Liver (tissue), 9 donors: Measurements from ENCODE around the gene UNC45B. TPM values are rescaled to one million over a fixed set of nuclear protein-coding genes. Genes with fewer than 3 reads are reported as not detected.

ENCODE experiments used
- DNase-seq: peaks from one replicate; pipeline ENCODE4 v3.0.0-alpha.2; 2017; ENCODE audit warnings: low spot score
- H3K27ac ChIP-seq, 2 donors: one replicate each; pipeline ENCODE4 v1.7.0; 2013; ENCODE audit warnings: inconsistent platforms in 2 of 2, low read length in 2 of 2, control low read depth in 1 of 2, low read depth in 1 of 2, mild to moderate bottlenecking in 1 of 2
- H3K27me3 ChIP-seq, 4 donors: one replicate each; pipeline versions ENCODE4 v1.6.1 to v1.7.0; 2013; ENCODE audit warnings: low read length in 3 of 4, inconsistent platforms in 1 of 4, mild to moderate bottlenecking in 1 of 4, moderate library complexity in 1 of 4; ENCODE audit not compliant: control insufficient read depth in 4 of 4, insufficient read depth in 4 of 4
- H3K36me3 ChIP-seq, 4 donors: one replicate each; pipeline versions ENCODE4 v1.6.1 to v1.7.0; 2013; ENCODE audit warnings: low read length in 3 of 4, mild to moderate bottlenecking in 3 of 4, low read depth in 1 of 4, moderate library complexity in 1 of 4; ENCODE audit not compliant: control insufficient read depth in 4 of 4, insufficient read depth in 3 of 4
- H3K4me1 ChIP-seq, 4 donors: one replicate each; pipeline versions ENCODE4 v1.6.1 to v1.7.0; 2013; ENCODE audit warnings: low read length in 3 of 4, mild to moderate bottlenecking in 3 of 4, moderate library complexity in 1 of 4; ENCODE audit not compliant: control insufficient read depth in 4 of 4, insufficient read depth in 4 of 4
- H3K4me3 ChIP-seq, 3 donors: one replicate each; pipeline versions ENCODE4 v1.6.1 to v1.7.0; 2013; ENCODE audit warnings: low read length in 3 of 3, control low read depth in 1 of 3, low read depth in 1 of 3, mild to moderate bottlenecking in 1 of 3
- H3K9ac ChIP-seq, 2 donors: one replicate each; pipeline ENCODE4 v1.7.0; 2013; ENCODE audit warnings: low read length in 2 of 2, mild to moderate bottlenecking in 2 of 2, moderate library complexity in 2 of 2, control low read depth in 1 of 2, low read depth in 1 of 2
- H3K9me3 ChIP-seq, 4 donors: one replicate each; pipeline versions ENCODE4 v1.6.1 to v1.7.0; 2013; ENCODE audit warnings: low read length in 3 of 4; ENCODE audit not compliant: control insufficient read depth in 4 of 4
- FOXA1 ChIP-seq: IDR thresholded peaks from 2 replicates; pipeline ENCODE4 v1.6.1; 2016; ENCODE audit warnings: antibody characterized with exemption
- FOXA2 ChIP-seq: IDR thresholded peaks from 2 replicates; pipeline ENCODE4 v1.6.1; 2016; ENCODE audit warnings: antibody characterized with exemption
- GABPA ChIP-seq, 2 donors: IDR thresholded peaks in 1 of 2; conservative IDR thresholded peaks in 1 of 2; 2 replicates each; pipeline ENCODE4 v1.6.1; 2016; ENCODE audit warnings: antibody characterized with exemption in 2 of 2, mild to moderate bottlenecking in 1 of 2, moderate library complexity in 1 of 2
- HNF4A ChIP-seq, 2 donors: conservative IDR thresholded peaks; 2 replicates each; pipeline ENCODE4 v1.6.1; 2016; ENCODE audit warnings: antibody characterized with exemption in 2 of 2, mild to moderate bottlenecking in 2 of 2
- HNF4G ChIP-seq: IDR thresholded peaks from 2 replicates; pipeline ENCODE4 v1.6.1; 2016; ENCODE audit warnings: antibody characterized with exemption
- JUND ChIP-seq, 2 donors: IDR thresholded peaks; 2 replicates each; pipeline ENCODE4 v1.6.1; 2016; ENCODE audit warnings: antibody characterized with exemption in 2 of 2
- NR2F2 ChIP-seq: IDR thresholded peaks from 2 replicates; pipeline ENCODE4 v1.6.1; 2016; ENCODE audit warnings: antibody characterized with exemption
- RAD21 ChIP-seq, 2 donors: IDR thresholded peaks; 2 replicates each; pipeline ENCODE4 v1.6.1; 2016; ENCODE audit warnings: antibody characterized with exemption in 2 of 2, mild to moderate bottlenecking in 2 of 2
- RXRA ChIP-seq, 2 donors: IDR thresholded peaks; 2 replicates each; pipeline ENCODE4 v1.6.1; 2017 to 2018; ENCODE audit warnings: antibody characterized with exemption in 2 of 2, mild to moderate bottlenecking in 1 of 2
- SP1 ChIP-seq: IDR thresholded peaks from 2 replicates; pipeline ENCODE4 v1.6.1; 2018; ENCODE audit warnings: antibody characterized with exemption, mild to moderate bottlenecking
- TAF1 ChIP-seq: conservative IDR thresholded peaks from 2 replicates; pipeline ENCODE4 v1.6.1; 2016; ENCODE audit warnings: antibody characterized with exemption, mild to moderate bottlenecking
- YY1 ChIP-seq: IDR thresholded peaks from 2 replicates; pipeline ENCODE4 v1.6.1; 2016; ENCODE audit warnings: antibody characterized with exemption, mild to moderate bottlenecking
- WGBS: extraction: QIAGEN DNeasy Blood & Tissue Kit; methylation state at CpG from one replicate; pipeline ENCODE4 v1.1.7; 2013; 5-methylcytosine and 5-hydroxymethylcytosine counted together
- polyA plus RNA-seq, 2 donors: library from polyadenylated mRNA; stranded (reverse) in 1 of 2; unstranded in 1 of 2; fragments of 200-250 nt in 1 of 2; fragments of >200 nt in 1 of 2; fragmentation: Nextera tagmentation in 1 of 2; extraction: Ambion mirVana in 1 of 2; gene quantifications; one replicate each; pipeline versions ENCODE4 v1.2.1 to v1.2.3, GENCODE V29; 2013 to 2015
- total RNA-seq, 2 donors: library from RNA; depleted of rRNA; stranded (reverse); fragments of >200 nt; gene quantifications; one replicate each; pipeline ENCODE4 v1.2.3, GENCODE V29; 2014
- TF ChIP-seq, protein P1 (sequence below): fragments of 150-350 bp; IDR thresholded peaks from 2 replicates; pipeline ENCODE4 v1.5.1; 2017; ENCODE audit warnings: improper control_type of control experiment, low read depth, low read length; ENCODE audit not compliant: missing input control
- TF ChIP-seq, protein P2 (sequence below): IDR thresholded peaks from 2 replicates; pipeline ENCODE4 v1.6.1; 2016; ENCODE audit warnings: antibody characterized with exemption
- TF ChIP-seq, protein P3 (sequence below): IDR thresholded peaks from 2 replicates; pipeline ENCODE4 v1.6.1; 2016; ENCODE audit warnings: antibody characterized with exemption
- TF ChIP-seq, protein P4 (sequence below): IDR thresholded peaks from 2 replicates; pipeline ENCODE4 v1.6.1; 2016; ENCODE audit warnings: antibody characterized with exemption
- donor health status: healthy.
- donor health status: healthy.
- donor health status: healthy.
- donor health status: healthy.
- donor health status: healthy.

UNC45B gene
- total and polyA plus RNA-seq, 4 donors: 0.02 to 0.09 TPM; not detected in 2

DNA sequence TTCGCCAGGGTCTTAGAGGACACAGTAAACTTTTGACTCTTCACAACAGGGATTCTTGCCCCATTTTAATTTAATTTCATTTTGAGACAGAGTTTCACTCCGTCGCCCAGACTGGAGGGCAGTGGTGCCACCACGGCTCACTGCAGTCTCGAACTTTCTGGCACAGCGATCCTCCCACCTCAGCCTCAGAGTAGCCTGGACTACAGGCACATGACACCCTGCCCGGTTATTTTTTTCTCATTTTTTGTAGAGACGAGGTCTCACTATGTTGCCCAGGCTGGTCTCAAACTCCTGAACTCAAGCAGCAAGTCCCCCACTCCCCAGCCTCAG is 5.2 kb upstream of the UNC45B start:
- TF ChIP-seq GABPA (IDR thresholded peaks at IDR 0.05 in 1 of 2, conservative IDR thresholded peaks at IDR 0.05 in 1 of 2) (no peak), RXRA (IDR thresholded peaks at IDR 0.05) (peak in 1 of 2 donors; percentile 1), FOXA1 (no peak), JUND (IDR thresholded peaks at IDR 0.05) (no peak)
- TF ChIP-seq, protein P1, sequence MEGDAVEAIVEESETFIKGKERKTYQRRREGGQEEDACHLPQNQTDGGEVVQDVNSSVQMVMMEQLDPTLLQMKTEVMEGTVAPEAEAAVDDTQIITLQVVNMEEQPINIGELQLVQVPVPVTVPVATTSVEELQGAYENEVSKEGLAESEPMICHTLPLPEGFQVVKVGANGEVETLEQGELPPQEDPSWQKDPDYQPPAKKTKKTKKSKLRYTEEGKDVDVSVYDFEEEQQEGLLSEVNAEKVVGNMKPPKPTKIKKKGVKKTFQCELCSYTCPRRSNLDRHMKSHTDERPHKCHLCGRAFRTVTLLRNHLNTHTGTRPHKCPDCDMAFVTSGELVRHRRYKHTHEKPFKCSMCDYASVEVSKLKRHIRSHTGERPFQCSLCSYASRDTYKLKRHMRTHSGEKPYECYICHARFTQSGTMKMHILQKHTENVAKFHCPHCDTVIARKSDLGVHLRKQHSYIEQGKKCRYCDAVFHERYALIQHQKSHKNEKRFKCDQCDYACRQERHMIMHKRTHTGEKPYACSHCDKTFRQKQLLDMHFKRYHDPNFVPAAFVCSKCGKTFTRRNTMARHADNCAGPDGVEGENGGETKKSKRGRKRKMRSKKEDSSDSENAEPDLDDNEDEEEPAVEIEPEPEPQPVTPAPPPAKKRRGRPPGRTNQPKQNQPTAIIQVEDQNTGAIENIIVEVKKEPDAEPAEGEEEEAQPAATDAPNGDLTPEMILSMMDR: no peak
- Histone ChIP-seq H3K36me3 (peaks cover 0 to 21% (median 12%) of the 10 kb centered on the region in 4 donors), H3K9ac (peak overlapping the region in 1 of 2 donors; percentile 26), H3K27ac (no peak overlapping the region), H3K27me3 (no peaks in the 10 kb centered on the region), H3K9me3 (no peaks in the 10 kb centered on the region), H3K4me3 (no peak overlapping the region), H3K4me1 (peaks cover 0 to 10% (median 8%) of the 10 kb centered on the region in 4 donors)
- DNase-seq: no peak
- WGBS: 68% methylated on average over 8 of the region's 8 CpGs

DNA sequence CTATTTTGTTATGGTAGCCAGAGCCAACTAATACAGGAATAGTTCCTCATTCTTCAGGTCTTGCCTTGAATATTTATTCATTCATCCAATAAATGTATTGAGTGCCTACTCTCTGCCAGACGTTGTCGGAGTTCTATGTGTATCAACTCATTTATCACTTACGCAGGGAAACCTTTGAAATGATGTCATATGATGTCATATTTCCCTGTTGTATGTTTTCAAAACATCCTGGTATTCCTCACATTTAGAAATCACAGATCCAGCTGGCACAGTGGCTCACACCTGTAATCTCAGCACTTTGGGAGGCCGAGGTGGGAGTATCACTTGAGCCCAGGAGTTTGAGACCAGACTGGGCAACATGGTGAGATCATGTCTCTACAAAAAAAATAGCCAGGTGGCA is 2.8 kb upstream of the UNC45B start:
- Histone ChIP-seq H3K4me3 (no peak overlapping the region), H3K27me3 (no peaks in the 10 kb centered on the region), H3K9ac (no peak overlapping the region), H3K36me3 (peaks cover 0 to under 1% (median 0%) of the 10 kb centered on the region in 4 donors), H3K4me1 (peaks cover 0 to 10% (median 8%) of the 10 kb centered on the region in 4 donors), H3K9me3 (no peaks in the 10 kb centered on the region), H3K27ac (no peak overlapping the region)
- DNase-seq: no peak
- TF ChIP-seq, protein P2, sequence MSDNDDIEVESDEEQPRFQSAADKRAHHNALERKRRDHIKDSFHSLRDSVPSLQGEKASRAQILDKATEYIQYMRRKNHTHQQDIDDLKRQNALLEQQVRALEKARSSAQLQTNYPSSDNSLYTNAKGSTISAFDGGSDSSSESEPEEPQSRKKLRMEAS: no peak
- TF ChIP-seq GABPA (IDR thresholded peaks at IDR 0.05 in 1 of 2, conservative IDR thresholded peaks at IDR 0.05 in 1 of 2): no peak
- WGBS: 85% methylated on average over 4 of the region's 4 CpGs

DNA sequence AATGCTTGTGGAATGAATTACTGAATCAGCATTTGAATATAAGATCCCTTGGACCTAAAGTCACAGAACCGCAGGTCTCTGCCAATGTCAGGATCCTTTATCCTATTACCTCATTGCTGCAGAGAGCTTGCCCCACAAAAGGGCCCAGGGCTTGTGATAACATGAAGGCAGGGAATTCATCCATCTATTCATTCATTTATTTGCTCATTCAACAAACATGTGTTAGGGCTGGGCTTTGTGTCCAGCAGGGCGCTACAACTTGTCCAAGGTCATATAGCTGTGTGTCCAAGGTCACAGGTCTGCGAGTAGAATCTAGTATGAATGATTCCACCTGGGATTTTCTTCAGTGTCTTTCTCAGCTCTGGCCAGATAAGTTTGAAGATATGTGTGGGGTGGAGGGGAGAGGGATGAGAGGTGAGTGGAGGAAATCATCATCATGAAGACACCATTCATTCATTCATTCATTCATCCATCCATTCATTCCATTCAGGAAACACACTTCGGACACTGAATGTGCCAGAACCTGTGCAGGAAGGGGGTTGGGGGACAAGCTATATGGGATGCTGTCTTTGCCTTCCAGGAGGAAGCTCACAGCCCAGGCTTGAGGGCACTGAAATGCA is 1.3 kb upstream of the UNC45B start:
- no peak overlapping the region for H3K9ac ChIP-seq
- no peak overlapping the region for H3K27ac ChIP-seq
- H3K9me3 ChIP-seq: no peaks in the 10 kb centered on the region
- H3K4me1 ChIP-seq: peaks cover 0 to 5% (median 3%) of the 10 kb centered on the region in 4 donors
- H3K27me3 ChIP-seq: no peaks in the 10 kb centered on the region
- WGBS: 75% methylated on average over 4 of the region's 4 CpGs
- H3K36me3 ChIP-seq: no peaks in the 10 kb centered on the region
- DNase-seq: no peak
- H3K4me3 ChIP-seq: no peak overlapping the region
- TF ChIP-seq GABPA (IDR thresholded peaks at IDR 0.05 in 1 of 2, conservative IDR thresholded peaks at IDR 0.05 in 1 of 2) (no peak), SP1 (no peak), FOXA2 (no peak), TAF1 (no peak), HNF4A (conservative IDR thresholded peaks at IDR 0.05) (no peak), RAD21 (IDR thresholded peaks at IDR 0.05) (no peak), FOXA1 (no peak), JUND (IDR thresholded peaks at IDR 0.05) (no peak), HNF4G (no peak), NR2F2 (no peak), YY1 (no peak), RXRA (IDR thresholded peaks at IDR 0.05) (no peak)
- TF ChIP-seq, protein P3, sequence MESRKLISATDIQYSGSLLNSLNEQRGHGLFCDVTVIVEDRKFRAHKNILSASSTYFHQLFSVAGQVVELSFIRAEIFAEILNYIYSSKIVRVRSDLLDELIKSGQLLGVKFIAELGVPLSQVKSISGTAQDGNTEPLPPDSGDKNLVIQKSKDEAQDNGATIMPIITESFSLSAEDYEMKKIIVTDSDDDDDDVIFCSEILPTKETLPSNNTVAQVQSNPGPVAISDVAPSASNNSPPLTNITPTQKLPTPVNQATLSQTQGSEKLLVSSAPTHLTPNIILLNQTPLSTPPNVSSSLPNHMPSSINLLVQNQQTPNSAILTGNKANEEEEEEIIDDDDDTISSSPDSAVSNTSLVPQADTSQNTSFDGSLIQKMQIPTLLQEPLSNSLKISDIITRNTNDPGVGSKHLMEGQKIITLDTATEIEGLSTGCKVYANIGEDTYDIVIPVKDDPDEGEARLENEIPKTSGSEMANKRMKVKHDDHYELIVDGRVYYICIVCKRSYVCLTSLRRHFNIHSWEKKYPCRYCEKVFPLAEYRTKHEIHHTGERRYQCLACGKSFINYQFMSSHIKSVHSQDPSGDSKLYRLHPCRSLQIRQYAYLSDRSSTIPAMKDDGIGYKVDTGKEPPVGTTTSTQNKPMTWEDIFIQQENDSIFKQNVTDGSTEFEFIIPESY: no peak
- TF ChIP-seq, protein P1: no peak
- TF ChIP-seq, protein P4, sequence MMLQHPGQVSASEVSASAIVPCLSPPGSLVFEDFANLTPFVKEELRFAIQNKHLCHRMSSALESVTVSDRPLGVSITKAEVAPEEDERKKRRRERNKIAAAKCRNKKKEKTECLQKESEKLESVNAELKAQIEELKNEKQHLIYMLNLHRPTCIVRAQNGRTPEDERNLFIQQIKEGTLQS: no peak
- TF ChIP-seq, protein P2: no peak
